ENCODE results near the gene MRPL44.

The MRPL44 gene

DNA sequence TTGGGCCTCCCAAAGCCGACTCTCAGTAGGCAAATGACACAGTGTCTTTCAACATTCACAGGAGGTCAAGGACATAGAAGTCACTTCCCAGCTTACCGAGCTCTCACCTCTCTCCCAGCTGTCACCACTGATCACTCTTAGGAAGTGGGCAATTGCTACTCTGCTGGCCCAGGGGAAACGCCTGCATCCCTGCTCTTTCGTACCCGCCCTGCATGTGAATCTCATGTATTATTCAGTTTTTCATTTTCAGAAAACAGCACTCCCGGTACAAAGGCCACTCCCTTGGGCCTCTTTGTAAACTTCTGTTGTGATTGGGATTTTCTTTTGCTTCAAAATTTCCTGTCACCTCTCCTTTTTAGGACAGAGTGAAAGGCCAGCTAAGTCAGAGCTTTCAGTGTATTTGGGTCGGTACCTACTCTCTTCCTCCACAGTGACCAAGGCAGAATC is 15.4 kb downstream of the MRPL44 start:
- H3K4me3 ChIP-seq (ENCODE audit: low read length): no peak overlapping the region
- TF ChIP-seq, protein P1, sequence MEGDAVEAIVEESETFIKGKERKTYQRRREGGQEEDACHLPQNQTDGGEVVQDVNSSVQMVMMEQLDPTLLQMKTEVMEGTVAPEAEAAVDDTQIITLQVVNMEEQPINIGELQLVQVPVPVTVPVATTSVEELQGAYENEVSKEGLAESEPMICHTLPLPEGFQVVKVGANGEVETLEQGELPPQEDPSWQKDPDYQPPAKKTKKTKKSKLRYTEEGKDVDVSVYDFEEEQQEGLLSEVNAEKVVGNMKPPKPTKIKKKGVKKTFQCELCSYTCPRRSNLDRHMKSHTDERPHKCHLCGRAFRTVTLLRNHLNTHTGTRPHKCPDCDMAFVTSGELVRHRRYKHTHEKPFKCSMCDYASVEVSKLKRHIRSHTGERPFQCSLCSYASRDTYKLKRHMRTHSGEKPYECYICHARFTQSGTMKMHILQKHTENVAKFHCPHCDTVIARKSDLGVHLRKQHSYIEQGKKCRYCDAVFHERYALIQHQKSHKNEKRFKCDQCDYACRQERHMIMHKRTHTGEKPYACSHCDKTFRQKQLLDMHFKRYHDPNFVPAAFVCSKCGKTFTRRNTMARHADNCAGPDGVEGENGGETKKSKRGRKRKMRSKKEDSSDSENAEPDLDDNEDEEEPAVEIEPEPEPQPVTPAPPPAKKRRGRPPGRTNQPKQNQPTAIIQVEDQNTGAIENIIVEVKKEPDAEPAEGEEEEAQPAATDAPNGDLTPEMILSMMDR (conservative IDR thresholded peaks at IDR 0.05; ENCODE audit: low read depth, low read length): no peak
- DNase-seq (ENCODE audit: low read depth): no peak

DNA sequence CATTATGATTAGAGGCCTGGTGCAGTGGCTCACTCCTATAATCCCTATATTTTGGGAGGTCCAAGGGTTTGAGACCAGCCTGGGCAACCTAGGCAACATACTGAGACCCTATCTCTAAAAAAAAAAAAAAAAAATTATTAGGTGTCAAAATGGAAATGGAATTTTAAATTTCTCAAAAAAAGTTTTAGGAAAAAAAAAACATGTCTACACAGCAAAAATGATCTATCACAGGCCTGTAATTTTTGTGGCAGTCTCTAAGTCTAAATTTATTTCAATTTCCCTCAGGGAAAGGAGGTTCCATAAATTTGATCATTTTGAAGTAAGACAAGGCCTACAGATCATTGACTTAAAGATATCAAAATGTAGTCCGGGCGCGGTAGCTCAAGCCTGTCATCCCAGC is 16.3 kb downstream of the MRPL44 start:
- DNase-seq (ENCODE audit: low read depth): no peak
- no peak overlapping the region for H3K4me3 ChIP-seq (ENCODE audit: low read length)
- TF ChIP-seq, protein P1 (conservative IDR thresholded peaks at IDR 0.05; ENCODE audit: low read depth, low read length): no peak

DNA sequence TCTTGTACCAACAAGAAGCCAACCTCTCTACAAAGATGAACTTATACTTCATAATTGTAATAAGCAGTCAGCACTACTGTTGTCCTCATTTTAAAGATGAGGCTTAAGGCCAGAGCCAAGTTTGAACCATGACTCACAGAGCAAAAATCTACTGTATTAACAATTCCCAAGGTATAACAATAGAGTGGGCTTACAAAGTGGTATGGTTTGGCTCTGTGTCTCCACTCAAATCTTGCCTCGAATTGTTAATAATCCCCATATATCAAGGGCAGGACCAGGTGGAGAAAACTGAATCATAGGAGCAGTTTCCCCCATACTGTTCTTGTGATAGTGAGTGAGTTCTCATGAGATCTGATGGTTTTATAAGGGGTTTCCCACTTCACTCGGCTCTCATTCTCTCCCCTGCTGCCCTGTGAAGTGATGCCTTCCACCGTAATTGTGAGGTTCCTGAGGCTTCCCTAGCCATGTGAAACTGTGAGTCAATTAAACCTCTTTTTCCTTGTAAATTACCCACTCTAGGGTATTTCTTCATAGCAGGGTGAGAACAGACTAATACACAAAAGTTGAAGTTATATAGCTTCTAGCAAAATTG is 19.5 kb downstream of the MRPL44 start:
- no peak overlapping the region for H3K4me3 ChIP-seq (ENCODE audit: low read length)
- no peak for DNase-seq (ENCODE audit: low read depth)
- TF ChIP-seq, protein P1 (conservative IDR thresholded peaks at IDR 0.05; ENCODE audit: low read depth, low read length): no peak

DNA sequence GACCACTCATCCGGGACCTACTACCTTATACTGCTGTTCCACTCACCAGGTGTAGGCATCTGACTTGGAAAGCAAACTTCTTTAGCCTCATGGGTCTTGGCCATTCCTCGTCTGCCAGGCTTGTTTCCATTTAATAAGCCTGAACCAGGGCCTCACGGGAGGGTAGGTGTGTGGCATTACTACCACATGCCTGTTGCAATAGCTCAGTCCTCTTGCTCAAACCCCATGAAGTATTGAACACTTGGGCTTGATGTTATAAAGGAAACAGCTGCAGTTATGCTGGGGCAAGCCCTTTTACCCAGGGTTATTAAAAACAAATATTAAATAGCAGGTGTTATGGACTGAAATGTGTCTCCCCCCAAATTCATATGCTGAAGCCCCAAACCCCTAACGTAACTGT is 21.2 kb downstream of the MRPL44 start:
- TF ChIP-seq, protein P1 (conservative IDR thresholded peaks at IDR 0.05; ENCODE audit: low read depth, low read length): no peak
- H3K4me3 ChIP-seq (ENCODE audit: low read length): no peak overlapping the region
- no peak for DNase-seq (ENCODE audit: low read depth)

DNA sequence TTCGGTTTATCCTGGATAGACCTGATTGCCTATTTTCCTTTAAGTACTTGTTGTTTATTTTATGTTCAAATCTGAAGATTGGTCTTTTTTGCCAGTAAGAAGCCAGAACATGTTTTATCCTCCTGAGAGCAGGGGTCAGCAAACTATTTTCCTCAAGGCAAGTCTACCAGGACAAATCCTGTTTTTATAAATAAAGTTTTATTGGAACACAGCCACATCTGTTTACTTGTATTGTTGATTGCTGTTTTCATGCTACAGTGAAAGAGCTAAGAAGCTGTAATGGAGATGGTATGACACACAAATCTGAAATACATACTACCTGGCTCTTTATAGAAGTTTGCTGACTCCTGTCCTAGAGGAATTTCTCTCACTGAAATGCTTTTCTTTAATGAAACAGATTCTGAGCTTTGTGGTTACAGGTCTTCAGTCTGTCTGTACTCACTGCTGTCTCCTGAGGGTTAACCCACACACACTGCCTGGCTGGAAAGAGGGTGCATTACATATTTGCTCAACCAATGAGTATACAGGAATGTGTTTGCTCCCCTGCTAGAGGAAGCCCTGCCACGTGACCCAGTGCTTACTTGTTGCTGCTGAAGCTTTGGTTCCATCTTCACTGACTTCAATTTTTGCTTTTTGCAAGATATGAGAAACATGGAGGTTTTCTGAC is 22.6 kb downstream of the MRPL44 start:
- TF ChIP-seq, protein P1 (conservative IDR thresholded peaks at IDR 0.05; ENCODE audit: low read depth, low read length): no peak
- DNase-seq (ENCODE audit: low read depth): no peak

DNA sequence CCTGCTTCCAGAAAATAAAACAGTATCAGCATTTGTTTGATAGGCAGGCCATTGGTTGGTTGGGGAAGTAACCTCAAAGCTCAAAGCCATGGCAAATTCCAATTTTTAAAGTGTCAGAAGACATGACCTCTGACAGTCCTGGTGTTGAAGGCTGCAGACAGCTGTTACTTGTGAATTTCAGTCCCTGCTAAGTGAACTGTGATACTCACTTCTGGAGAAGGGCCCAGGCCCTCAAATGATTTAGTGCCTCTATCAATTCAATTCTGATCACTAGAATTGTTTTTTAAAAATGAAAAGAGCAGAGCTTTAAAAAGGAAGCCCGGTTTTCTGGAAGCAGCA is 23.1 kb downstream of the MRPL44 start:
- TF ChIP-seq, protein P1 (conservative IDR thresholded peaks at IDR 0.05; ENCODE audit: low read depth, low read length): no peak
- no peak overlapping the region for H3K4me3 ChIP-seq (ENCODE audit: low read length)
- DNase-seq (ENCODE audit: low read depth): no peak

More for the DNA sequence above, 22.6 kb downstream of the MRPL44 start:
- H3K4me3 ChIP-seq (ENCODE audit: low read length): no peak overlapping the region

DNA sequence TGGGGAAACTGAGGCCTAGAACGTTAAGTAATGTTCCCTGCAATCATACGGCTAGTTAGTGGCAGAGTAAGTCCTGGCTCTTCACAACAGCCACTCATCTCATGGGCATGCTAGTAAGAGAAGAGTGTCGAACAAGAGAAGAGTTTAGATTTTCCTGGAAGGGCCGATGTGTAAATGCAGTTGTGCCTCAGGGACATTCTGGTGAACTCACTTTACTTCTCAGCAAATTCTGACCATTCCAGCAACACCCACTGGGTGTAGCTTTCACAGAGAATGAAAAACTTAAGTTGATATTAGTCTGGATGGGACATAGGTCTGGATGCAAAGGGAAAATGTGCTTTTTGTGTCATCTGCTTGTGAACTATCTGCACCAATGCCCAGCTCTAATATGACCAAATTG is 23.5 kb downstream of the MRPL44 start:
- TF ChIP-seq, protein P1 (conservative IDR thresholded peaks at IDR 0.05; ENCODE audit: low read depth, low read length): no peak
- DNase-seq (ENCODE audit: low read depth): no peak

More for the DNA sequence above, 23.5 kb downstream of the MRPL44 start:
- H3K4me3 ChIP-seq (ENCODE audit: low read length): no peak overlapping the region

Data from retinal pigment epithelial cell (primary cell).